Hepatocyte (in vitro differentiated cells): ENCODE measurements around the gene KIRREL3. TPM values are rescaled to one million over a fixed set of nuclear protein-coding genes. Genes with fewer than 3 reads are reported as not detected.

Experiments used
- DNase-seq: peaks from one replicate; pipeline ENCODE4 v3.0.0-alpha.2; 2016; ENCODE audit warnings: low spot score
- H2AFZ ChIP-seq: fragments of 200-600 bp; sonication (generic); 2 replicates; pipeline ENCODE4 v1.6.0; 2016; ENCODE audit warnings: antibody characterized with exemption, mild to moderate bottlenecking
- H3K27ac ChIP-seq: fragments of 200-600 bp; sonication (generic); 2 replicates; pipeline ENCODE4 v1.5.1; 2016; ENCODE audit warnings: mild to moderate bottlenecking
- H3K27me3 ChIP-seq: fragments of 200-600 bp; sonication (generic); 2 replicates; pipeline ENCODE4 v1.6.1; 2016
- H3K36me3 ChIP-seq: fragments of 200-600 bp; sonication (generic); replicated peaks from 2 replicates; pipeline ENCODE4 v1.5.1; 2016; ENCODE audit warnings: low read depth; ENCODE audit not compliant: insufficient read depth
- H3K4me1 ChIP-seq: fragments of 200-600 bp; sonication (generic); 2 replicates; pipeline ENCODE4 v1.5.1; 2016; ENCODE audit warnings: mild to moderate bottlenecking, moderate library complexity; ENCODE audit not compliant: insufficient read depth
- H3K4me2 ChIP-seq: fragments of 200-600 bp; sonication (generic); 2 replicates; pipeline ENCODE4 v1.6.0; 2016
- H3K4me3 ChIP-seq: fragments of 200-600 bp; sonication (generic); 2 replicates; pipeline ENCODE4 v1.5.1; 2016; ENCODE audit warnings: mild to moderate bottlenecking
- H3K79me2 ChIP-seq: fragments of 200-600 bp; sonication (generic); 2 replicates; pipeline ENCODE4 v1.6.0; 2017; ENCODE audit warnings: mild to moderate bottlenecking
- H3K9me2 ChIP-seq: fragments of 200-600 bp; sonication (generic); replicated peaks from 2 replicates; pipeline ENCODE4 v1.6.0; 2017; ENCODE audit warnings: mild to moderate bottlenecking; ENCODE audit not compliant: insufficient read depth
- H3K9me3 ChIP-seq: fragments of 200-600 bp; sonication (generic); 2 replicates; pipeline ENCODE4 v1.5.1; 2016; ENCODE audit warnings: low read depth, mild to moderate bottlenecking
- H4K20me1 ChIP-seq: fragments of 200-600 bp; sonication (generic); 2 replicates; pipeline ENCODE4 v1.6.0; 2016; ENCODE audit warnings: mild to moderate bottlenecking; ENCODE audit not compliant: insufficient read depth, poor library complexity, severe bottlenecking
- CTCF ChIP-seq: fragments of 200-600 bp; sonication (generic); IDR thresholded peaks from 2 replicates; pipeline ENCODE4 v1.5.1; 2016; ENCODE audit warnings: antibody characterized with exemption, mild to moderate bottlenecking; ENCODE audit not compliant: poor library complexity
- EZH2 ChIP-seq: fragments of 200-600 bp; sonication (generic); IDR thresholded peaks from 2 replicates; pipeline ENCODE4 v1.6.1; 2016; ENCODE audit warnings: antibody characterized with exemption, mild to moderate bottlenecking, borderline replicate concordance
- EZH2phosphoT487 ChIP-seq: fragments of 200-600 bp; sonication (generic); IDR thresholded peaks from one replicate; pipeline ENCODE4 v1.6.1; 2018; ENCODE audit warnings: antibody characterized with exemption, mild to moderate bottlenecking, low read depth, moderate library complexity; ENCODE audit not compliant: unreplicated experiment, severe bottlenecking
- WGBS: methylation state at CpG from one replicate; pipeline ENCODE4 v1.1.6; 2016; ENCODE audit warnings: low lambda C conversion rate; ENCODE audit errors: missing lambda C conversion rate; 5-methylcytosine and 5-hydroxymethylcytosine counted together
- polyA plus RNA-seq: library from polyadenylated mRNA; unstranded; fragments of >200 nt; fragmentation: Nextera tagmentation; extraction: Ambion mirVana; gene quantifications from 2 replicates; pipeline ENCODE4 v1.2.1, GENCODE V29; 2016
- total RNA-seq: library from RNA; depleted of rRNA; stranded (reverse); fragments of >200 nt; gene quantifications from 2 replicates; pipeline ENCODE4 v1.2.3, GENCODE V29; 2014

Gene KIRREL3
- total and polyA plus RNA-seq, 2 experiments from 2014 or later, result 0.33 to 0.86 TPM

- no peaks in the 10 kb centered on the region for H3K36me3 ChIP-seq
- H3K4me2 ChIP-seq, result no peak overlapping the region
- H3K79me2 ChIP-seq, result no peaks in the 10 kb centered on the region
- no peak for DNase-seq
- peaks cover 7% of the 10 kb centered on the region for H3K27me3 ChIP-seq
- H3K9me3 ChIP-seq, result no peaks in the 10 kb centered on the region
- H3K27ac ChIP-seq, result no peak overlapping the region
- 91% methylated on average over 3 of the region's 3 CpGs for WGBS
- TF ChIP-seq EZH2 (no peak), EZH2phosphoT487 (no peak), CTCF (no peak)
- no peaks in the 10 kb centered on the region for H3K4me1 ChIP-seq
- H3K9me2 ChIP-seq, result no peaks in the 10 kb centered on the region
- no peak overlapping the region for H3K4me3 ChIP-seq
- H4K20me1 ChIP-seq, result no peaks in the 10 kb centered on the region
- no peak overlapping the region for H2AFZ ChIP-seq
Observed at GRCh38 chr11:126874276-126874675, 126.3 kb downstream of the KIRREL3 start.

GRCh38 chr11:126871792-126872191, 128.8 kb downstream of the KIRREL3 start:
- Histone ChIP-seq H3K4me3 (no peak overlapping the region), H3K9me3 (no peaks in the 10 kb centered on the region), H3K4me1 (no peaks in the 10 kb centered on the region), H2AFZ (no peak overlapping the region), H4K20me1 (no peaks in the 10 kb centered on the region), H3K4me2 (no peak overlapping the region), H3K79me2 (no peaks in the 10 kb centered on the region), H3K27me3 (no peaks in the 10 kb centered on the region), H3K9me2 (no peaks in the 10 kb centered on the region), H3K36me3 (no peaks in the 10 kb centered on the region), H3K27ac (no peak overlapping the region)
- DNase-seq, result peak; percentile 41
- TF ChIP-seq EZH2, result no peak
- no peak for TF ChIP-seq EZH2phosphoT487
- TF ChIP-seq CTCF, result no peak

DNA sequence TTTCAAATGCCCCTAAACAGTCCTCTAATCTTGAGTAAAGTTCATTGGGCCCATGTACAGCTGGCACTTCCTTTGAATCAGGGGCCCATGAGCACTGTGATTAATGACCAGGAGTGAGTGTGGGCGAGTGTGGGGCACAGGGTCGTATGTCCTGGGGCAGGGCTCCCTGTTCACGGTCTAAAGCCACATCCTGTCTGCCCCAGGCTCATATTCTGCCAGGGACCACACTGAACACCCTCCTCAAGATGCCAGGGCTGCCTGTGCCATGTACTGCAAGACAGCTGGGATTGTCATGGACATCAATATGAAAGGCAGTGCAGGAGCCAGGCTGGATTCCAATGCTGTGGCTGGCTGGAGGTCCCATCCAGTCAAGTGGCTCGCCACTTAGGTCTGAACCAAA, 130.5 kb downstream of the KIRREL3 start:
- Histone ChIP-seq H3K9me3 (no peaks in the 10 kb centered on the region), H2AFZ (no peak overlapping the region), H3K27me3 (peaks cover 4% of the 10 kb centered on the region), H3K4me3 (no peak overlapping the region), H3K4me2 (no peak overlapping the region), H4K20me1 (no peaks in the 10 kb centered on the region), H3K4me1 (no peaks in the 10 kb centered on the region), H3K36me3 (no peaks in the 10 kb centered on the region), H3K27ac (no peak overlapping the region), H3K9me2 (no peaks in the 10 kb centered on the region), H3K79me2 (no peaks in the 10 kb centered on the region)
- no peak for DNase-seq
- WGBS, result 81% methylated on average over 4 of the region's 4 CpGs
- TF ChIP-seq CTCF (no peak), EZH2 (no peak), EZH2phosphoT487 (no peak)

- no peak overlapping the region for H3K4me2 ChIP-seq
- no peak for DNase-seq
- H3K4me1 ChIP-seq, result no peaks in the 10 kb centered on the region
- no peaks in the 10 kb centered on the region for H4K20me1 ChIP-seq
- H3K27me3 ChIP-seq, result peaks cover 4% of the 10 kb centered on the region
- no peak overlapping the region for H2AFZ ChIP-seq
- WGBS, result 91% methylated on average over 1 of the region's 1 CpG
- no peaks in the 10 kb centered on the region for H3K79me2 ChIP-seq
- no peaks in the 10 kb centered on the region for H3K9me2 ChIP-seq
- no peak overlapping the region for H3K27ac ChIP-seq
- no peaks in the 10 kb centered on the region for H3K36me3 ChIP-seq
- no peaks in the 10 kb centered on the region for H3K9me3 ChIP-seq
- H3K4me3 ChIP-seq, result no peak overlapping the region
- TF ChIP-seq EZH2 (no peak), CTCF (no peak), EZH2phosphoT487 (no peak)
Observed at GRCh38 chr11:126868741-126869140, 131.8 kb downstream of the KIRREL3 start.
